ENCODE measurements around the gene RRP9.
A peak's percentile ranks its signal among the peaks of the same experiment; 100 is the strongest.

Gene RRP9

GRCh38 chr3:51984269-51984647 lies 42.6 kb upstream of the RRP9 start:
- H3K4me3 ChIP-seq (ENCODE audit: low read length): no peak overlapping the region
- H3K36me3 ChIP-seq (replicated peaks; ENCODE audit: insufficient read depth, low read length): no peaks in the 10 kb centered on the region
- H4K20me1 ChIP-seq (ENCODE audit: insufficient read depth, low read length): no peaks in the 10 kb centered on the region
- no peak overlapping the region for H2AFZ ChIP-seq (ENCODE audit: low read length)
- H3K9me2 ChIP-seq (replicated peaks; ENCODE audit: insufficient read depth, low read length): no peaks in the 10 kb centered on the region
- no peaks in the 10 kb centered on the region for H3K27me3 ChIP-seq (replicated peaks; ENCODE audit: insufficient read depth, low read length)
- H3K79me2 ChIP-seq (ENCODE audit: low read length): peaks cover 8% of the 10 kb centered on the region
- no peak for DNase-seq
- peaks cover 27% of the 10 kb centered on the region for H3F3A ChIP-seq (ENCODE audit: insufficient read depth, low read length)
- H3K4me1 ChIP-seq (ENCODE audit: low read length): no peaks in the 10 kb centered on the region
- H3K27ac ChIP-seq (ENCODE audit: low read length): no peak overlapping the region
- H3K9ac ChIP-seq (ENCODE audit: low read length): no peak overlapping the region
- H3K9me3 ChIP-seq (replicated peaks; ENCODE audit: insufficient read depth, low read length): no peaks in the 10 kb centered on the region
- H3K4me2 ChIP-seq (ENCODE audit: low read depth, low read length): no peak overlapping the region
- TF ChIP-seq EZH2phosphoT487 (IDR thresholded peaks at IDR 0.05; ENCODE audit: low read length) (no peak), CTCF (IDR thresholded peaks at IDR 0.05; ENCODE audit: low read length) (no peak), EZH2 (optimal IDR thresholded peaks at IDR 0.05; ENCODE audit: low read depth, low read length) (no peak)

GRCh38 chr3:51983578-51984268 lies 42.0 kb upstream of the RRP9 start:
- Histone ChIP-seq H3F3A (ENCODE audit: insufficient read depth, low read length) (peaks cover 22% of the 10 kb centered on the region), H3K9me2 (replicated peaks; ENCODE audit: insufficient read depth, low read length) (no peaks in the 10 kb centered on the region), H2AFZ (ENCODE audit: low read length) (peak overlapping the region; percentile 93), H3K4me1 (ENCODE audit: low read length) (no peaks in the 10 kb centered on the region), H3K9me3 (replicated peaks; ENCODE audit: insufficient read depth, low read length) (no peaks in the 10 kb centered on the region), H3K79me2 (ENCODE audit: low read length) (peaks cover 8% of the 10 kb centered on the region), H3K4me2 (ENCODE audit: low read depth, low read length) (peak overlapping the region; percentile 94), H3K27ac (ENCODE audit: low read length) (peak overlapping the region; percentile 75; the same call in 1 of the 2 replicates), H3K36me3 (replicated peaks; ENCODE audit: insufficient read depth, low read length) (no peaks in the 10 kb centered on the region), H3K4me3 (ENCODE audit: low read length) (peak overlapping the region; percentile 90), H3K9ac (ENCODE audit: low read length) (peak overlapping the region; percentile 79), H3K27me3 (replicated peaks; ENCODE audit: insufficient read depth, low read length) (no peaks in the 10 kb centered on the region), H4K20me1 (ENCODE audit: insufficient read depth, low read length) (no peaks in the 10 kb centered on the region)
- no peak for DNase-seq
- TF ChIP-seq EZH2 (optimal IDR thresholded peaks at IDR 0.05; ENCODE audit: low read depth, low read length): no peak
- TF ChIP-seq CTCF (IDR thresholded peaks at IDR 0.05; ENCODE audit: low read length): no peak
- no peak for TF ChIP-seq EZH2phosphoT487 (IDR thresholded peaks at IDR 0.05; ENCODE audit: low read length)

- H3K36me3 ChIP-seq (replicated peaks; ENCODE audit: insufficient read depth, low read length): no peaks in the 10 kb centered on the region
- peak within 1 kb of the TSS; percentile 90 for H3K4me3 ChIP-seq (ENCODE audit: low read length)
- H3K79me2 ChIP-seq (ENCODE audit: low read length): peaks cover 8% of the 10 kb centered on the region
- no peaks in the 10 kb centered on the region for H3K9me3 ChIP-seq (replicated peaks; ENCODE audit: insufficient read depth, low read length)
- no peaks in the 10 kb centered on the region for H3K9me2 ChIP-seq (replicated peaks; ENCODE audit: insufficient read depth, low read length)
- peak within 1 kb of the TSS; percentile 79 for H3K9ac ChIP-seq (ENCODE audit: low read length)
- peaks cover 22% of the 10 kb centered on the region for H3F3A ChIP-seq (ENCODE audit: insufficient read depth, low read length)
- H3K4me2 ChIP-seq (ENCODE audit: low read depth, low read length): peak within 1 kb of the TSS; percentile 94
- H3K27me3 ChIP-seq (replicated peaks; ENCODE audit: insufficient read depth, low read length): no peaks in the 10 kb centered on the region
- peak within 1 kb of the TSS; percentile 93 for H2AFZ ChIP-seq (ENCODE audit: low read length)
- no peaks in the 10 kb centered on the region for H3K4me1 ChIP-seq (ENCODE audit: low read length)
- peak; percentile 86 for DNase-seq
- no peaks in the 10 kb centered on the region for H4K20me1 ChIP-seq (ENCODE audit: insufficient read depth, low read length)
- no peak for TF ChIP-seq EZH2phosphoT487 (IDR thresholded peaks at IDR 0.05; ENCODE audit: low read length)
- TF ChIP-seq EZH2 (optimal IDR thresholded peaks at IDR 0.05; ENCODE audit: low read depth, low read length): no peak
- TF ChIP-seq CTCF (IDR thresholded peaks at IDR 0.05; ENCODE audit: low read length): no peak
- H3K27ac ChIP-seq (ENCODE audit: low read length): peak within 1 kb of the TSS; percentile 75
Measured at GRCh38 chr3:51982838-51983577, 41.3 kb upstream of the RRP9 start, which contains the start of gene ACY1. ACY1 (plus strand) TSS chr3:51983535; CDS start chr3:51984065, 530 bp downstream.

All from MM.1S (cell line).